ENCODE results near the gene MBD3L4.
A peak's percentile ranks its signal among the peaks of the same experiment; 100 is the strongest.
"Not testable (repeated sequence)": the region's sequence is repeated elsewhere in the genome, so short reads cannot be mapped to it uniquely, and the experiment has no call there.

The MBD3L4 gene

GRCh38 chr19:7041563-7041962 is 1.6 kb upstream of the MBD3L4 start:
- DNase-seq, result not testable (repeated sequence)

GRCh38 chr19:7030278-7030677 is 9.7 kb downstream of the MBD3L4 start, which contains the start of gene MBD3L5:
Gene MBD3L5 (plus strand): TSS chr19:7030578. CDS start chr19:7030612, 34 bp downstream.
- DNase-seq, result not testable (repeated sequence)

GRCh38 chr19:7028790-7029189 is 11.2 kb downstream of the MBD3L4 start:
- not testable (repeated sequence) for DNase-seq

GRCh38 chr19:7021331-7021730 is 18.6 kb downstream of the MBD3L4 start, which contains the start of gene MBD3L2B:
Gene MBD3L2B (minus strand): TSS chr19:7021431. CDS start chr19:7021397, 34 bp downstream.
- DNase-seq, result not testable (repeated sequence)

GRCh38 chr19:7018828-7019227 is 21.2 kb downstream of the MBD3L4 start:
- no peak for DNase-seq

GRCh38 chr19:7013678-7014077 is 26.3 kb downstream of the MBD3L4 start:
- DNase-seq, result peak in 1 of 2 donors; percentile 10

- no peak for DNase-seq
Measured at GRCh38 chr19:7010722-7011593, 29.0 kb downstream of the MBD3L4 start.

GRCh38 chr19:7007859-7008258 is 32.1 kb downstream of the MBD3L4 start:
- DNase-seq, result no peak

- no peak for DNase-seq
Measured at GRCh38 chr19:7006135-7006704, 33.8 kb downstream of the MBD3L4 start.

- peak in 1 of 2 donors; percentile 16 for DNase-seq
Measured at GRCh38 chr19:7004313-7004931, 35.6 kb downstream of the MBD3L4 start.

GRCh38 chr19:7000816-7001215 is 39.2 kb downstream of the MBD3L4 start:
- DNase-seq, result no peak

GRCh38 chr19:7000333-7000732 is 39.6 kb downstream of the MBD3L4 start:
- no peak for DNase-seq

GRCh38 chr19:6999933-7000332 is 40.0 kb downstream of the MBD3L4 start:
- no peak for DNase-seq

- DNase-seq, result peak in 1 of 2 donors; percentile 5
Measured at GRCh38 chr19:6997679-6998445, 42.1 kb downstream of the MBD3L4 start.

- DNase-seq, result no peak
Measured at GRCh38 chr19:6996810-6997209, 43.2 kb downstream of the MBD3L4 start.

GRCh38 chr19:6995054-6995453 is 44.9 kb downstream of the MBD3L4 start:
- DNase-seq, result no peak

GRCh38 chr19:6988257-6988656 is 51.7 kb downstream of the MBD3L4 start:
- no peak for DNase-seq

GRCh38 chr19:6987850-6988249 is 52.1 kb downstream of the MBD3L4 start:
- DNase-seq, result no peak
